ENCODE results near the gene HAAO.
"Not testable (repeated sequence)": the region's sequence is repeated elsewhere in the genome, so short reads cannot be mapped to it uniquely, and the experiment has no call there.

HAAO gene

GRCh38 chr2:42792583-42793333, at the start of gene HAAO:
HAAO (minus strand) TSS chr2:42792583; CDS start chr2:42792536, 47 bp downstream.
- DNase-seq (ENCODE audit: low spot score): no peak

GRCh38 chr2:42841344-42841743, 49.0 kb upstream of the HAAO start:
- no peak for DNase-seq (ENCODE audit: low spot score)

- DNase-seq (ENCODE audit: low spot score): no peak
These were observed 48.4 kb upstream of the HAAO start for GRCh38 chr2:42840760-42841159.

GRCh38 chr2:42839809-42840501, 47.6 kb upstream of the HAAO start:
- no peak for DNase-seq (ENCODE audit: low spot score)

- DNase-seq (ENCODE audit: low spot score): no peak
These were observed 45.8 kb upstream of the HAAO start for GRCh38 chr2:42838133-42838532.

- peak; percentile 14 for DNase-seq (ENCODE audit: low spot score)
These were observed 43.4 kb upstream of the HAAO start for GRCh38 chr2:42835577-42836371.

GRCh38 chr2:42834161-42834560, 41.8 kb upstream of the HAAO start:
- no peak for DNase-seq (ENCODE audit: low spot score)

GRCh38 chr2:42832289-42832634, 39.9 kb upstream of the HAAO start:
- no peak for DNase-seq (ENCODE audit: low spot score)

- DNase-seq (ENCODE audit: low spot score): not testable (repeated sequence)
These were observed 39.3 kb upstream of the HAAO start for GRCh38 chr2:42831575-42832288.

GRCh38 chr2:42830922-42831574, 38.7 kb upstream of the HAAO start:
- no peak for DNase-seq (ENCODE audit: low spot score)

- DNase-seq (ENCODE audit: low spot score): no peak
These were observed 37.5 kb upstream of the HAAO start for GRCh38 chr2:42829671-42830440.

- peak; percentile 70 for DNase-seq (ENCODE audit: low spot score)
These were observed 36.4 kb upstream of the HAAO start for GRCh38 chr2:42828487-42829425.

GRCh38 chr2:42827647-42828486, 35.5 kb upstream of the HAAO start:
- peak; percentile 80 for DNase-seq (ENCODE audit: low spot score)

- DNase-seq (ENCODE audit: low spot score): no peak
These were observed 33.8 kb upstream of the HAAO start for GRCh38 chr2:42826231-42826630.

GRCh38 chr2:42824454-42824807, 32.0 kb upstream of the HAAO start:
- no peak for DNase-seq (ENCODE audit: low spot score)

- no peak for DNase-seq (ENCODE audit: low spot score)
These were observed 31.5 kb upstream of the HAAO start for GRCh38 chr2:42823744-42824453.

- no peak for DNase-seq (ENCODE audit: low spot score)
These were observed 26.8 kb upstream of the HAAO start for GRCh38 chr2:42819160-42819559.

- no peak for DNase-seq (ENCODE audit: low spot score)
These were observed 23.3 kb upstream of the HAAO start for GRCh38 chr2:42815726-42816125.
